PC-9 (cell line): Measurements from ENCODE around the gene ATP2C1. TPM values are rescaled to one million over a fixed set of nuclear protein-coding genes. Genes with fewer than 3 reads are reported as not detected.
A peak's percentile ranks its signal among the peaks of the same experiment; 100 is the strongest.
"Not testable (repeated sequence)": the region's sequence is repeated elsewhere in the genome, so short reads cannot be mapped to it uniquely, and the experiment has no call there.

Experiments used
- BruUV-seq: library from RNA; stranded (reverse); fragments of 400-500 nt; replicated peaks from 2 replicates; lab custom pipeline; 2021; lab: Mats Ljungman, UMichigan
- CTCF ChIA-PET: fragments of 300-600 bp; sonication (Branson Sonifier 250); formaldehyde crosslinking; loops from one replicate; lab custom pipeline; 2022; ENCODE audit warnings: antibody characterized with exemption; lab: Charles Lee
- POLR2A ChIA-PET: fragments of 300-600 bp; sonication (Branson Sonifier 250); formaldehyde crosslinking; loops from one replicate; lab custom pipeline; 2022; ENCODE audit warnings: antibody characterized with exemption; ENCODE audit not compliant: unreplicated experiment; lab: Charles Lee
- DNase-seq, 2 experiments: peaks; one replicate each; pipeline versions ENCODE4 v3.0.0 to v3.0.0-alpha.2; 2015 to 2022; ENCODE audit warnings: mixed read lengths in 1 of 2
- H2AFZ ChIP-seq: fragments of 200-600 bp; sonication (generic); 2 replicates; pipeline ENCODE4 v1.8.1; 2017; ENCODE audit warnings: antibody characterized with exemption
- H3F3A ChIP-seq: fragments of 200-600 bp; sonication (generic); 2 replicates; pipeline ENCODE4 v1.8.1; 2017; ENCODE audit warnings: antibody characterized with exemption, mild to moderate bottlenecking, low read depth; ENCODE audit not compliant: insufficient read depth
- H3K27ac ChIP-seq: fragments of 200-600 bp; sonication (generic); 2 replicates; pipeline ENCODE4 v1.6.1; 2016; ENCODE audit warnings: mixed run types
- H3K27me3 ChIP-seq: fragments of 200-600 bp; sonication (generic); 2 replicates; pipeline ENCODE4 v1.6.1; 2016; ENCODE audit warnings: low read depth, mixed run types; ENCODE audit not compliant: insufficient read depth
- H3K36me3 ChIP-seq: fragments of 200-600 bp; sonication (generic); 2 replicates; pipeline ENCODE4 v1.6.1; 2016; ENCODE audit warnings: low read depth, mixed run types
- H3K4me1 ChIP-seq: fragments of 200-600 bp; sonication (generic); replicated peaks from 2 replicates; pipeline ENCODE4 v1.6.1; 2016; ENCODE audit warnings: mixed run types; ENCODE audit not compliant: insufficient read depth
- H3K4me2 ChIP-seq: fragments of 200-600 bp; sonication (generic); 2 replicates; pipeline ENCODE4 v1.6.1; 2017; ENCODE audit warnings: mixed run types
- H3K4me3 ChIP-seq: fragments of 200-600 bp; sonication (generic); 2 replicates; pipeline ENCODE4 v1.6.1; 2016; ENCODE audit warnings: mixed run types
- H3K79me2 ChIP-seq: fragments of 200-600 bp; sonication (generic); 2 replicates; pipeline ENCODE4 v1.6.1; 2017; ENCODE audit warnings: low read depth, mixed run types
- H3K9me2 ChIP-seq: fragments of 200-600 bp; sonication (generic); 2 replicates; pipeline ENCODE4 v1.8.1; 2017; ENCODE audit warnings: mild to moderate bottlenecking; ENCODE audit not compliant: insufficient read depth
- H3K9me3 ChIP-seq: fragments of 200-600 bp; sonication (generic); 2 replicates; pipeline ENCODE4 v1.8.1; 2016; ENCODE audit warnings: low read depth; ENCODE audit not compliant: insufficient read depth
- H4K20me1 ChIP-seq: fragments of 200-600 bp; sonication (generic); 2 replicates; pipeline ENCODE4 v1.8.1; 2017; ENCODE audit not compliant: insufficient read depth
- CTCF ChIP-seq: fragments of 200-600 bp; sonication (generic); conservative IDR thresholded peaks from 2 replicates; pipeline ENCODE4 v1.6.1; 2017; ENCODE audit warnings: mixed run types, antibody characterized with exemption, mild to moderate bottlenecking, moderate library complexity
- EZH2 ChIP-seq: fragments of 200-600 bp; sonication (generic); IDR thresholded peaks from 2 replicates; pipeline ENCODE4 v1.8.0; 2017; ENCODE audit warnings: antibody characterized with exemption, low read depth
- intact Hi-C: fragments of 100-400 bp; cut with micrococcal nuclease; formaldehyde crosslinking; loops from one replicate; pipeline ENCODE4 v1.10.0; 2022; ENCODE audit not compliant: unreplicated experiment
- total RNA-seq: library from RNA; stranded (reverse); gene quantifications from 2 replicates; pipeline ENCODE4 v1.2.3, GENCODE V29; 2021

The ATP2C1 gene
- total RNA-seq, 1 experiment from 2014 or later = 101 TPM

GRCh38 chr3:131036200-131036816 lies 142.4 kb downstream of the ATP2C1 start:
- CTCF ChIA-PET = interaction anchor here (0.6 kb wide), 1 partner anchor 407 kb away, joined by 3 read pairs; no protein-coding TSS in a partner anchor
- no peaks in the 10 kb centered on the region; the same call in 1 of the 2 replicates for H3K9me2 ChIP-seq

GRCh38 chr3:131036986-131037385 lies 143.1 kb downstream of the ATP2C1 start:
- Histone ChIP-seq H3K4me2 (no peak overlapping the region), H3K4me1 (no peaks in the 10 kb centered on the region), H3F3A (no peaks in the 10 kb centered on the region), H3K9me2 (no peaks in the 10 kb centered on the region; the same call in 1 of the 2 replicates), H3K79me2 (no peaks in the 10 kb centered on the region), H3K36me3 (peaks cover 6% of the 10 kb centered on the region; the same call in 1 of the 2 replicates), H3K27ac (no peak overlapping the region), H2AFZ (no peak overlapping the region), H3K27me3 (no peaks in the 10 kb centered on the region), H3K4me3 (no peak overlapping the region), H3K9me3 (no peaks in the 10 kb centered on the region), H4K20me1 (no peaks in the 10 kb centered on the region)
- POLR2A ChIA-PET = no interaction called here
- DNase-seq = no peak
- BruUV-seq = no TSS peak
- intact Hi-C loops = loop anchor here (10.0 kb wide), 3 partner anchors 448 to 1368 kb away; no protein-coding TSS in a partner anchor
- TF ChIP-seq CTCF (no peak), EZH2 (no peak)
- CTCF ChIA-PET = interaction anchor here (0.6 kb wide), 1 partner anchor 407 kb away, joined by 3 read pairs; no protein-coding TSS in a partner anchor

More at GRCh38 chr3:131036200-131036816, 142.4 kb downstream of the ATP2C1 start:
- Histone ChIP-seq H3K9me3 (no peaks in the 10 kb centered on the region), H4K20me1 (no peaks in the 10 kb centered on the region), H3F3A (no peaks in the 10 kb centered on the region), H3K27ac (no peak overlapping the region), H3K4me3 (no peak overlapping the region), H3K4me2 (no peak overlapping the region), H2AFZ (no peak overlapping the region), H3K36me3 (peaks cover 6% of the 10 kb centered on the region; the same call in 1 of the 2 replicates), H3K79me2 (no peaks in the 10 kb centered on the region), H3K27me3 (no peaks in the 10 kb centered on the region), H3K4me1 (no peaks in the 10 kb centered on the region)
- peak in 1 of 2 experiments; percentile 54 for DNase-seq
- POLR2A ChIA-PET = no interaction called here
- BruUV-seq = no TSS peak
- TF ChIP-seq CTCF (no peak), EZH2 (no peak)
- intact Hi-C loops = loop anchor here (10.0 kb wide), 3 partner anchors 448 to 1368 kb away; no protein-coding TSS in a partner anchor

- Histone ChIP-seq H4K20me1 (no peaks in the 10 kb centered on the region), H3K79me2 (no peaks in the 10 kb centered on the region), H3K4me2 (no peak overlapping the region), H3K27me3 (no peaks in the 10 kb centered on the region), H3K4me1 (no peaks in the 10 kb centered on the region), H3K27ac (no peak overlapping the region), H3K4me3 (no peak overlapping the region), H3K36me3 (peaks cover 6% of the 10 kb centered on the region; the same call in 1 of the 2 replicates), H2AFZ (no peak overlapping the region), H3F3A (no peaks in the 10 kb centered on the region), H3K9me2 (no peaks in the 10 kb centered on the region; the same call in 1 of the 2 replicates), H3K9me3 (no peaks in the 10 kb centered on the region)
- no peak for TF ChIP-seq EZH2
- TF ChIP-seq CTCF = no peak
- POLR2A ChIA-PET = no interaction called here
- no TSS peak for BruUV-seq
- no peak for DNase-seq
- intact Hi-C loops = loop anchor here (10.0 kb wide), 3 partner anchors 446 to 1366 kb away; no protein-coding TSS in a partner anchor
- CTCF ChIA-PET = no interaction called here
These were observed 144.4 kb downstream of the ATP2C1 start for GRCh38 chr3:131038326-131038725.

GRCh38 chr3:131042271-131042985 lies 148.5 kb downstream of the ATP2C1 start:
- H2AFZ ChIP-seq, H3K4me2 ChIP-seq, H4K20me1 ChIP-seq, H3K9me2 ChIP-seq, H3K4me1 ChIP-seq, H3K27ac ChIP-seq, H3K27me3 ChIP-seq, H3K9me3 ChIP-seq, H3F3A ChIP-seq, intact Hi-C loops, H3K79me2 ChIP-seq, H3K4me3 ChIP-seq, POLR2A ChIA-PET, H3K36me3 ChIP-seq, BruUV-seq, DNase-seq: not testable (repeated sequence)
- CTCF ChIA-PET = interaction anchor here (0.6 kb wide), 1 partner anchor 641 kb away, joined by 3 read pairs; no protein-coding TSS in a partner anchor
